Activated naive CD8-positive, alpha-beta T cell treated with anti-CD3 and anti-CD28 coated beads for 36 hours (primary cell): ENCODE results near the gene GRIN2A. TPM values are rescaled to one million over a fixed set of nuclear protein-coding genes. Genes with fewer than 3 reads are reported as not detected.

Experiments used
- DNase-seq: peaks from one replicate; pipeline ENCODE4 v3.0.0; 2021
- H3K27ac Mint-ChIP-seq: one replicate; pipeline ENCODE4 v1.8.0; 2022; ENCODE audit warnings: mild to moderate bottlenecking, moderate library complexity, mixed read lengths
- H3K27me3 Mint-ChIP-seq: one replicate; pipeline ENCODE4 v1.8.0; 2022; ENCODE audit warnings: mild to moderate bottlenecking, mixed read lengths
- H3K36me3 Mint-ChIP-seq: one replicate; pipeline ENCODE4 v1.8.0; 2021; ENCODE audit warnings: mild to moderate bottlenecking, mixed read lengths
- H3K4me1 Mint-ChIP-seq: one replicate; pipeline ENCODE4 v1.8.0; 2021; ENCODE audit warnings: mixed read lengths
- H3K4me3 Mint-ChIP-seq: one replicate; pipeline ENCODE4 v1.8.0; 2022; ENCODE audit warnings: mild to moderate bottlenecking, moderate library complexity, mixed read lengths
- H3K9me3 Mint-ChIP-seq: one replicate; pipeline ENCODE4 v1.8.0; 2022; ENCODE audit warnings: mixed read lengths
- total RNA-seq, 2 experiments: library from RNA; stranded (reverse); gene quantifications; one replicate each; pipeline ENCODE4 v1.2.3, GENCODE V29; 2021

GRIN2A gene
- total RNA-seq, 2 experiments from 2014 or later = not detected

DNA sequence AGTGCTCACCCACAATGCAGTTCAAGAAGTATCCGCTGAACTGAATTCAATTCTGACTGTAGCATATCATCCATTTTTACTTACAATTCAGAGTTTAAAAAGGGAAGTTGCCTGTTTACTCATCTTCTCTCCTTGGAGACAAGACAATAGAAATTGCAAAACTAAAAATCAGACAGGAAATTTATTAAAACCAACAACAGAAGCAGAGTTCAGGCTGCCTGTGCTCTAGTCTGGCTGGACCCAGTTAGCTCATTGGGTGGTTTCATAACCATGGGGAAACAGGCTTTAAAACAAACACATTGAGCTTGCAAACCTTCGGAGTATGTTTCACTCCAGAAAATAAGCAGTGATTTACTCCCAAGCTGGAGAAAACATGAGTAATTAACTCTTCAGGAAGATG, 321.4 kb downstream of the GRIN2A start:
- no peak overlapping the region for H3K4me3 Mint-ChIP-seq
- no peak for DNase-seq
- no peaks in the 10 kb centered on the region for H3K27me3 Mint-ChIP-seq
- no peaks in the 10 kb centered on the region for H3K4me1 Mint-ChIP-seq
- no peaks in the 10 kb centered on the region for H3K9me3 Mint-ChIP-seq
- no peaks in the 10 kb centered on the region for H3K36me3 Mint-ChIP-seq
- H3K27ac Mint-ChIP-seq = no peak overlapping the region

DNA sequence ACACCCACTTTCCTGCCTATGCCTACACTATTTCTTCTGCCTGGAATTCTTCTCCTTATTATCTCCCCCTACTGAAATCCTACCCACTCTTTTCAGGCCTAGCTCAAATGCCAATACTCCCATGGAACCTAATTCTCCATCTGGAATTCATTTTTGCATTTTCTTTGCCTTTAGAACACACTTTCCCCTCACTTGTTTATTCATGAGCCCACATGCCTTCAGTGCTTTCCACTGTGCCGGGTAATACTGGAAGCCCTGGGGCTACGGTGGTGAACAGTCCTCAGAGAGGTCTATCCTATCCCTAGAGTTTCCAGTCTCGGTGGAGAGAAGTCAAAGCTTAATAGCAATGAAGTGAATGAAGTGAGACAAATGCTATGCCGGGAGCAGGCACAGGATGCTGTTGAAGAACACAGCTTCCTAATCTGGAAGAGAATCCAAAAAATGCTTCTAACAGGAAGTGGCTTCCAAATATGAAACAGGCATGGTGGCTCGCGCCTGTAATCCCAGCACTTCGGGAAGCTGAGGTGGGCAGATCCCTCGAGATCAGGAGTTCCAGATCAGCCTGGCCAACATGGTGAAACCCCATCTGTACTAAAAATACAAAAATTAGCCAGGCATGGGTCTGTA, 322.4 kb downstream of the GRIN2A start:
- H3K27me3 Mint-ChIP-seq = no peaks in the 10 kb centered on the region
- no peaks in the 10 kb centered on the region for H3K4me1 Mint-ChIP-seq
- H3K36me3 Mint-ChIP-seq = no peaks in the 10 kb centered on the region
- no peaks in the 10 kb centered on the region for H3K9me3 Mint-ChIP-seq
- no peak for DNase-seq
- H3K4me3 Mint-ChIP-seq = no peak overlapping the region
- no peak overlapping the region for H3K27ac Mint-ChIP-seq

DNA sequence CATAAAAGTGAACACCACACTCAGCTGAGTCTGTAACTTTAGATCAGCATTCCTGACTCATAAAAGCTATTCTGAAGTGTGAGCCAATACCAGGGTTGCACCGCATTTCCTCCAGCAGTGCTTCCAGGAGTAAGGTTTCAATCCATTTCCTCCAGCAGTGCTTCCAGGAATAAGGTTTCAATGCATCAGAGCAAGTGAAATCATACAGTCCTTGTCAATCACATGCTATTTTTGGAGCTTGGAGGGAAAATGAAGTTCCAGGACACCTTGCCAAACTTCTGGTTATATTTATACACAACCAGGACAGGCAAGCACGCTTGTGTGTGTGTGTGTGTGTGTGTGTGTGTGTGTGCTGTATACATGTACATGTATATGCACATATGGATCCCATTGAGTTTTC, 327.6 kb downstream of the GRIN2A start:
- Mint-ChIP-seq H3K4me1 (no peaks in the 10 kb centered on the region), H3K27me3 (peaks cover 7% of the 10 kb centered on the region), H3K36me3 (no peaks in the 10 kb centered on the region), H3K27ac (no peak overlapping the region), H3K4me3 (no peak overlapping the region), H3K9me3 (no peaks in the 10 kb centered on the region)
- DNase-seq = no peak

DNA sequence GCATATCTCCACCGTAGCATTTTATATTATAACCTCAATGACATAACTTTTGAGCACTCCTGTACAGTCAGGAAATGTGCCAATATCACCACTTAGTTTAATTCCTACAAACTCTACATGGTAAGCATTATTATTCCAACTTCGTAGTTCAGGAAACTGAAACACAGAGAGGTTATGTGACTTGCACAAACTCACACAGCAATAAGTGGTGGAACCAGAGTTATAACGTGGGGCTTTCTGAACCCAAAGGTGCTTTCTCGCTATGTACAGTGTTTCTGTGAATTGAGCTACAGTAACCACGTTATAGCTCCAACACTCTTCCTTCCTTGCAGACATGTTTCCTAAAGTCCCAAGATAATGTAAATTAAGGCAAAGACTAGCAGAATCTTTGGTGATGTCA, 330.2 kb downstream of the GRIN2A start:
- Mint-ChIP-seq H3K27me3 (peaks cover 8% of the 10 kb centered on the region), H3K36me3 (no peaks in the 10 kb centered on the region), H3K9me3 (no peaks in the 10 kb centered on the region), H3K4me1 (no peaks in the 10 kb centered on the region), H3K4me3 (no peak overlapping the region), H3K27ac (no peak overlapping the region)
- no peak for DNase-seq

DNA sequence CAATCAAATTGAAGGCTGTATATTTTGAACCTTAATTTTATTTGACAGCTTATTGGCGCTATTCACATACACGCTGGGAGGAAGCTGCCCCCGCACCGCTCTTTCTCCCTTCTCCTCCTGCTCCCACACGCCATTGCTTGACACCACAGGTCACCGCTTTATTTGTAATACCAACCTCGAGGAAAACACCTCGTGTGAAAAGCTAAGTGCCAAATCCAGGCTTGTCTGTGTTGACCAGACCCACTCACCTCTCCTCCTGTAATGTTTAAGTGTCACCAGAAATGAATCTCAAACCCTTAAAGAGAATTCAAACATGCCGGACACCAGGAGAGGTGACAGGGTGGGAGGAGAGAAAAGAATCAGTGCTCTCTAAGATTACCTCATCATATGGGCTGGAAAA, 331.4 kb downstream of the GRIN2A start:
- Mint-ChIP-seq H3K27ac (no peak overlapping the region), H3K9me3 (no peaks in the 10 kb centered on the region), H3K36me3 (no peaks in the 10 kb centered on the region), H3K27me3 (peaks cover 8% of the 10 kb centered on the region), H3K4me3 (no peak overlapping the region), H3K4me1 (no peaks in the 10 kb centered on the region)
- no peak for DNase-seq

DNA sequence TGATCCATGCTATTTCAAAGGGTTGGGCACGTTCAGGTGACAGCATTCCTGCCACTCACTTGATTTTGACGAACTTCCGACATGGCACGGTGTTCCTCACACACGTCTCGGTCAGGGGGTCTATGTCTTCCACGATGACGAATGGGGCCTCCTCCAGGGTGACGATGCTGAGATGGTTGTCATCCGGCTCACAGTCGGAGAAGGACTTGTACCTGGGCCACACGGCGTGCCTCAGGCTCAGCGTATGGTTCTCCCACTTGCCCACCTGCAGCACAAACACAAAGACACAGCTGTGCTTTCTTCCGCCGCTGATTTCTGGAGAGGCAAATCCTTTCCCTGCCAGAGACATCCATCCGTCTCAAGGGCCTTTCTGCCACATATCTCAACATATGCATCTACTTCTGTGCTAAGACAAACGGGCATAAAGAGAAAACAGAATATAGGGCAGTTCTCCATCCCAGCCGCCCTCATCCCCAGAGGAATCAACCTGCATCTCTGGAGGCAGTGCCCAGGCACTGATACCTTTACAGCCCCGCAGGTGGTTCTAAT, 332.5 kb downstream of the GRIN2A start:
- no peak overlapping the region for H3K4me3 Mint-ChIP-seq
- peaks cover 12% of the 10 kb centered on the region for H3K27me3 Mint-ChIP-seq
- H3K36me3 Mint-ChIP-seq = no peaks in the 10 kb centered on the region
- no peak overlapping the region for H3K27ac Mint-ChIP-seq
- DNase-seq = no peak
- H3K9me3 Mint-ChIP-seq = no peaks in the 10 kb centered on the region
- H3K4me1 Mint-ChIP-seq = no peaks in the 10 kb centered on the region

DNA sequence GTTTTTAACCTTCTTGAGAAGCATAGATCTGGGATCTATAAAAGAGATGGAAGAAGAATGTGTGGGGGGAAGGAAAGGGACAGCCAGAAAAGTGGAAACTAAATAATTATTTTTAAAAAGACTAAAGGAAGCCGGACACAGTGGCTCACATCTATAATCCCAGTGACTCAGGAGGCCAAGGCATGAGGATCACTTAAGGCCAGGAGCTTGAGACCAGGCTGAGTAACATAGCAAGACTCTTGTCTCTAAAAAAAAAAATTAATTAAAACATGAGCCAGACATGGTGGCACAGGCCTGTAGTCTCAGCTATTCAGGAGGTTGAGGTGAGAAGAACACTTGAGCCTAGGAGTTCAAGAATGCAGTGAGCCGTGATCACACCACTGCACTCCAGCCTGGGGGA, 335.1 kb downstream of the GRIN2A start:
- peaks cover 12% of the 10 kb centered on the region for H3K27me3 Mint-ChIP-seq
- no peak for DNase-seq

DNA sequence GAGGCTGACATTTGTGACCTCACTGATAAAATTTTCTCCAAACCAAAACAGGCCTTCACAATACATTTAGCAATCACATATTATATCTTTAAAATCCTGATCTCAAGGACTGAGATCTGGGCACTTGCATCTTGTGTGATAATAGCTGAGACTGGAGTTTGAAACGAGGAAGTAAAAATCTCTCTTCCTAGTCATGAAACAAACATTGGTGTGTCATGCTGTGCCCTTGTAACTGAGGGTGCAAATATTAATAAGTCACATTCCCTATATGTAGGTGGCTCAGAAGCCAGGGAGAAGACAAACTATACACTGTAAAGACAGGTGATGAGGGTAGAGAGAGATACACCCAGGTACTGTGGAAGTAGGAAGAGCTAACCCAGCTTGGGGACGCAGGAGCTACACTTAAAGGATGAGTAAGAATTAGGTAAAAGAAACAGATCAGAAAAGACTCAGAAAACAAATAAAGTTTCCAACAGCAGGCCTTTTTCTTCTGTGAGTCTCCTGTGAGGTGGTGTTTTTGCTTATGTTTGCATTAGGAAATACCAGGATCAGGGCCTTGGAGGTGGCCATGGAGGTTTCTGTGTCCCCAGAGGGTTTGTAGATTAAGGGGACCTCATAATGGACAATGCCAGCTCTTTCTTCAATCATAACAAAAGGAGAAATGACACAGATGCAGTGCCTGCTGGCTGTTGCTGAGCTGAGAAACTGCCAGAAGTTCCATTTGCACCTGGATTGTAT, 335.7 kb downstream of the GRIN2A start:
- Mint-ChIP-seq H3K4me1 (no peaks in the 10 kb centered on the region), H3K4me3 (no peak overlapping the region), H3K36me3 (no peaks in the 10 kb centered on the region), H3K9me3 (no peaks in the 10 kb centered on the region), H3K27ac (no peak overlapping the region), H3K27me3 (peaks cover 12% of the 10 kb centered on the region)
- DNase-seq = no peak

More for the DNA sequence above, 335.1 kb downstream of the GRIN2A start:
- Mint-ChIP-seq H3K9me3 (no peaks in the 10 kb centered on the region), H3K4me3 (no peak overlapping the region), H3K36me3 (no peaks in the 10 kb centered on the region), H3K27ac (no peak overlapping the region), H3K4me1 (no peaks in the 10 kb centered on the region)

DNA sequence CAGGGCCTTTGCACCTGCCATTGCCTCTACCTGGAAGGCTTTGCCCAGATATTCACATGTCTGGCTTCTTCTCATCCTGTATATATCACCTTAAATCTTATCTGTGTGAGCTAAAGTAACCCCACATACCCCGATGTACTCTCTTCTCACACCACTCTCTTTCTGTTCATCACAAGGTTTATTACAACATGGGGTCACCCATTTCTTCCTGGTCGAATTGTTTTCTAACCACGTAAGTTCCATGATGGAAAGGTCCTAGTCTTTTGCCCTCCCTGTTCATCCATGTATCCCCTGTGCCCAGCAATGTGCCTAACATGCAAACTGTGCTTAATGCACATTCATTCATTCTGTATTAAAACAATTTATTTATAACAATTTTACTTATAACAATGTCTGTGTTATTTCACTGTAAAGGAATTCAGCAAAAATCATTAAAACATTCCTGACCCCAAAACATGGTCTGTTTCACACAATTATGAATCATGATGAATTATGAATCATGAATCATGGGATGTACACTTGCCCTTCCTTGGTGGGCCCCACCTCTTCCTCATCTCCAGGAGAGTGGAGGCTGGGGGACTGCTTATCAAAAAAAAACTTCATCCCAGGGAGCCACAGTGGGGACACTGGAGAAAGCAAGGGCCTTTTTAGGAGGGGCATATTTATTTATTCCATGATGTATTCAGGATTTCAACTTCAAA, 336.4 kb downstream of the GRIN2A start:
- Mint-ChIP-seq H3K27me3 (peaks cover 12% of the 10 kb centered on the region), H3K9me3 (no peaks in the 10 kb centered on the region), H3K36me3 (no peaks in the 10 kb centered on the region), H3K4me1 (no peaks in the 10 kb centered on the region), H3K4me3 (no peak overlapping the region), H3K27ac (no peak overlapping the region)
- no peak for DNase-seq

DNA sequence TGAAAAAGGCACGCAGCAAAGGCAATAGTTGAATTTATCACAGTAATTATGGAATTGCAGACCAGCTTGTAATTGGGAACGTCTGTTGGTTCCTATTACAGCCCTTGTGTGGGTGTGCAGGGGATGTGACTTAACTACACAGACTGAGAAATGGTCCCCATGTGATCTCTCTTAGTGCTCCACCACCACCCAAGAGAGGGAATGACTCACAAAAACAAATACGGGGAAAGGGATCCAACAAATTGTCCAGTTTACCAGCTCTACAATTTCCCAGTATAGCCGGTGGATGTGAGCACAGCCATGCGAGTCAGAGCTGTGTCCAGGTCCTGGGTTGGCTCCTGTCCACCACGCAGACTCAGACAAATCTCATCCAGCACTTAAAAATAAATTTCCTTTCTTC, 337.9 kb downstream of the GRIN2A start:
- no peaks in the 10 kb centered on the region for H3K36me3 Mint-ChIP-seq
- peaks cover 4% of the 10 kb centered on the region for H3K27me3 Mint-ChIP-seq
- H3K27ac Mint-ChIP-seq = no peak overlapping the region
- H3K9me3 Mint-ChIP-seq = no peaks in the 10 kb centered on the region
- no peak for DNase-seq
- H3K4me1 Mint-ChIP-seq = no peaks in the 10 kb centered on the region
- no peak overlapping the region for H3K4me3 Mint-ChIP-seq

DNA sequence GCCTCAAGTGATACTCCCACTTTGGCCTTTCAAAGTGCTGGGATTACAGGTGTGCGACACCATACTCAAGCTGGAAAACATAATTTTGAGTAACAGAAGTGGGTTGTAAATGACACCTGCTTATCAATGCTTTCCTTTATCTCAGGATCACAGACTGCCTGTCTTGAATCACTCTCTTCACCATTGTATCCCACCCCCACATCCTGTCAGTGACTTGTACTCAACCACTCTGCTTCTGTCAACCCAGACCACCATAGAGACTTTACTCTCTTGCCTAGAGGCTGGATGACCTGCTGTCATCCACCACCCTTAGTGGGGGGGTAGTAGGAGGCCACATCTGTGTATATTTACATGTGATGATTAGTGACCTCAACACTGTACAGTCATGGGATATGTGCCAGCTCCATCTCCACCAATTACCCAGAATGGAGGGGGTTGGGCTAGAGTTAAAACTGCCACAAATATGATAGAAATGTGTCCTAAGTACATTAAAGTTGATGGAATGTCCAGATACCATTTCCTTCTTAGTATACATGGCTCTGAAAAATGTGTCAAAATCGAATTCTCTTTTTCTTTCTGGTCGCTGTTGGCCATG, 338.7 kb downstream of the GRIN2A start:
- DNase-seq = no peak
- H3K4me1 Mint-ChIP-seq = no peaks in the 10 kb centered on the region
- no peak overlapping the region for H3K27ac Mint-ChIP-seq
- no peak overlapping the region for H3K4me3 Mint-ChIP-seq
- no peaks in the 10 kb centered on the region for H3K9me3 Mint-ChIP-seq
- H3K36me3 Mint-ChIP-seq = no peaks in the 10 kb centered on the region
- H3K27me3 Mint-ChIP-seq = peaks cover 4% of the 10 kb centered on the region

DNA sequence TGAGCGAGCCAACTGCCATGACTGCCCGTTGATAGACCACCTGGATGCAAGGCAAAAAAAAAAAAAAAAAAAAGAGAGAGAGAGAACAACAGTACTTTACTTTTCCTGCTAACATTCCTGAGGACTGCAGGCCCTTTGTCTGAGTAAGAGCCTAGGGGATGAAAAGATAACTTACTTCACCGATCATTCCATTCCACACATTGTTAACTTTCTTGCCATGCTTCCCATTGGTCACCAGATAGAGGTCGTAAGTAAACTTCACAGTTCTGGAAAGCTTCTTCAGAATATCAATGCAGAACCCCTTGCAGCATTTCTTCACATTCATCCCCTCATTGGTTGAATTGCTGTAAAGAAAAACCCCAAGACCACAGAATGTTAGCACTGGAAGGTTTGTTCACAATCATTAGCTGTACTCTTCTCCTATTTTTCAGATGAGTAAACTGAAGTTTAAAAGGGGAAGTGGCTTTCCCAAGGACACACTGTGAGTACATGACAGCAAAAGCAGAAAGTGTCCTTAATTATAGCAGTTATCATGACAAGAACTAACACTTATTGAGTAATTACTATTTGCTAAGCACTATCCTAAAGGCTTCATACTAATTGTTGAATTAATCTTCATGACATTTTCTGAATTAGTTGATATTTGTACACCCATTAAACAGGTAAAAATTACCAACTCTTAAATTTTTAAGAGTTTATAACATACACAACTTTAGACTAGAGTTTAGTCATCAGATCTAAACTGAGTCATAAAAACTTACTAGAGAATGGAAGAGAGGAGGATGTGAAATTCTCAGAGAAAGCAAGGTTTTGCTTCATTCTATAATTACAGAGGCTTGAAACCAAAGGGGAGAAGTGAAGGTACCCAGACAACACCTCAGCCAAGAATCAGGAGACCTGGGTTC, 341.2 kb downstream of the GRIN2A start:
- Mint-ChIP-seq H3K36me3 (no peaks in the 10 kb centered on the region), H3K27ac (no peak overlapping the region), H3K9me3 (peaks cover 2% of the 10 kb centered on the region), H3K4me3 (no peak overlapping the region), H3K4me1 (no peaks in the 10 kb centered on the region), H3K27me3 (peaks cover 4% of the 10 kb centered on the region)
- no peak for DNase-seq

DNA sequence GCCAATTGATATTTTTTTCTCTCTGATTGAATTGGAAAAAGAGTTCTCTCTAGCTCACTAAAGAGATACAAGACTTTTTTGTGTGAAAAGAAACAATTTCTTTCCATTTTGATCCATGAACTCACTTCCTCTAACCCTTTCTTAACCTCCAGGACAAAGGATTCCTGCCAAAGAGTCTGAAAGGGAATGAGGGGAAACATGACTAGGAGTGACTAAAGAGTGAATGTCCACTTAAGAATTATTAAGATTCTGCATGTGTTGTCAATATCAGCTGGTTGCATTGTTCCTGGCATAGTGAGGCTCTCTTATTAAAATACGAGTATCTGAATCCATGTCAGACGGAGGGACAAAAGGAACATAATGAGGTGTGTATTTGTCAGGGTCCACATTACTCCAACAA, 344.7 kb downstream of the GRIN2A start:
- Mint-ChIP-seq H3K4me1 (no peaks in the 10 kb centered on the region), H3K9me3 (peaks cover 2% of the 10 kb centered on the region), H3K4me3 (no peak overlapping the region)

DNA sequence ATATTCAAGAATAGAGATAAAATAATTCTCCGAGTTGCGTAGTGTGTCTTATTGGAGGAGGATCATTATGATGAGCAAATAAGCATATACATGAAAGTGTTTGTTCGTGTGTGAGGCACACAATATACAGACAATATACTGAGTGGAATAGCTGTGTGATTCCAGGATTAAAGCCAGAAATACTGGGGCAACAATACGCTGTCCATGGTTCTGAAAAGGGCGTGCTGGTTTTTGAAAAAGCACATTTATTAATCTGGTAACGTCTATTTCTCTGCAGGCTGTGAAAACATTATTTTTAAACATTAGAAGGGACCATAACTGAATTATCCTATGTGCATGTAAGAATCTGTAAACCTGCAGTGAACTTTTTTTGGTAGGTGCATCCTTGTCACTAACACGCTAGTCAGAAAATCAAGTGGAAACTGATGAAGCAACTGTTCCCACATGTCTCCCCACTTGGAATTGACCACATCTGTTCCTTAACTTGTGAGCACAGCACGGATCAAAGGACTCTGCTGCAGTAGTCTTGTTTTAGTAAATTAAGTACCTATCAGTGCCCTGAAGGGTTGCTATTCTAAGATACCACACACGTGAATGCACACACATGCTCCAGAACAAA, 346.0 kb downstream of the GRIN2A start:
- H3K9me3 Mint-ChIP-seq = peaks cover 2% of the 10 kb centered on the region
- DNase-seq = no peak
- H3K4me1 Mint-ChIP-seq = no peaks in the 10 kb centered on the region
- no peak overlapping the region for H3K4me3 Mint-ChIP-seq
- no peaks in the 10 kb centered on the region for H3K36me3 Mint-ChIP-seq
- no peaks in the 10 kb centered on the region for H3K27me3 Mint-ChIP-seq
- H3K27ac Mint-ChIP-seq = no peak overlapping the region

More for the DNA sequence above, 344.7 kb downstream of the GRIN2A start:
- Mint-ChIP-seq H3K27me3 (no peaks in the 10 kb centered on the region), H3K36me3 (no peaks in the 10 kb centered on the region), H3K27ac (no peak overlapping the region)
- no peak for DNase-seq
